Trophoblast cell (in vitro differentiated cells and primary cell): ENCODE results near the gene C2orf15.
A peak's percentile ranks its signal among the peaks of the same experiment; 100 is the strongest.

ENCODE experiments used
- DNase-seq, 2 donors: peaks; one replicate each; pipeline ENCODE4 v3.0.0-alpha.2; 2016
- H2AFZ ChIP-seq: 2 replicates; pipeline ENCODE4 v1.6.1; 2013; ENCODE audit warnings: low read length, moderate library complexity, mild to moderate bottlenecking; ENCODE audit not compliant: insufficient read depth, poor library complexity
- H2AK5ac ChIP-seq: 2 replicates; pipeline ENCODE4 v1.6.1; 2013; ENCODE audit warnings: mild to moderate bottlenecking, low read length
- H2BK120ac ChIP-seq: 2 replicates; pipeline ENCODE4 v1.6.1; 2013; ENCODE audit warnings: low read length, mild to moderate bottlenecking, moderate library complexity; ENCODE audit not compliant: insufficient read depth, poor library complexity
- H2BK12ac ChIP-seq: 2 replicates; pipeline ENCODE4 v1.6.1; 2013; ENCODE audit warnings: mild to moderate bottlenecking, low read length, moderate library complexity
- H2BK5ac ChIP-seq: 2 replicates; pipeline ENCODE4 v1.6.1; 2013; ENCODE audit warnings: low read length, low read depth, moderate library complexity, mild to moderate bottlenecking; ENCODE audit not compliant: poor library complexity
- H3K14ac ChIP-seq: 2 replicates; pipeline ENCODE4 v1.6.1; 2013; ENCODE audit warnings: mild to moderate bottlenecking, low read length
- H3K18ac ChIP-seq: 2 replicates; pipeline ENCODE4 v1.6.1; 2013; ENCODE audit warnings: mild to moderate bottlenecking, low read length
- H3K23ac ChIP-seq: 2 replicates; pipeline ENCODE4 v1.6.1; 2013; ENCODE audit warnings: low read length
- H3K27ac ChIP-seq: 2 replicates; pipeline ENCODE4 v1.5.1; 2013; ENCODE audit warnings: low read depth, mild to moderate bottlenecking, inconsistent platforms, low read length, moderate library complexity
- H3K27me3 ChIP-seq: 2 replicates; pipeline ENCODE4 v1.6.1; 2013; ENCODE audit warnings: inconsistent platforms, mild to moderate bottlenecking, low read length, moderate library complexity; ENCODE audit not compliant: insufficient read depth
- H3K36me3 ChIP-seq, 2 experiments: 1 replicate in 1 of 2; 2 replicates in 1 of 2; pipeline ENCODE4 v1.6.1; 2013; ENCODE audit warnings: low read length in 2 of 2, mild to moderate bottlenecking in 2 of 2, moderate library complexity in 1 of 2; ENCODE audit not compliant: insufficient read depth in 2 of 2, control insufficient read depth in 1 of 2
- H3K4ac ChIP-seq: 2 replicates; pipeline ENCODE4 v1.6.1; 2013; ENCODE audit warnings: low read depth, mild to moderate bottlenecking, low read length, moderate library complexity
- H3K4me1 ChIP-seq, 2 experiments: 1 replicate in 1 of 2; 2 replicates in 1 of 2; pipeline ENCODE4 v1.6.1; 2013; ENCODE audit warnings: low read length in 2 of 2, mild to moderate bottlenecking in 2 of 2, moderate library complexity in 1 of 2; ENCODE audit not compliant: insufficient read depth in 2 of 2, control insufficient read depth in 1 of 2
- H3K4me2 ChIP-seq: 2 replicates; pipeline ENCODE4 v1.6.1; 2013; ENCODE audit warnings: inconsistent platforms, mild to moderate bottlenecking, low read length, moderate library complexity
- H3K4me3 ChIP-seq: 2 replicates; pipeline ENCODE4 v1.5.1; 2013; ENCODE audit warnings: mild to moderate bottlenecking, low read depth, low read length, inconsistent platforms
- H3K79me1 ChIP-seq: one replicate; pipeline ENCODE4 v1.6.1; 2013; ENCODE audit warnings: low read length
- H3K79me2 ChIP-seq: 2 replicates; pipeline ENCODE4 v1.6.1; 2013; ENCODE audit warnings: low read length, mild to moderate bottlenecking; ENCODE audit not compliant: control insufficient read depth, insufficient read depth, poor library complexity
- H3K9ac ChIP-seq: 2 replicates; pipeline ENCODE4 v1.6.1; 2013; ENCODE audit warnings: mild to moderate bottlenecking, low read length
- H3K9me3 ChIP-seq: 2 replicates; pipeline ENCODE4 v1.6.1; 2013; ENCODE audit warnings: low read depth, mild to moderate bottlenecking, control low read depth, inconsistent platforms, low read length; ENCODE audit not compliant: insufficient read depth
- H4K12ac ChIP-seq: 2 replicates; pipeline ENCODE4 v1.6.1; 2013; ENCODE audit warnings: low read depth, mild to moderate bottlenecking, low read length, moderate library complexity
- H4K8ac ChIP-seq: 2 replicates; pipeline ENCODE4 v1.6.1; 2013; ENCODE audit warnings: low read depth, mild to moderate bottlenecking, low read length, moderate library complexity
- H4K91ac ChIP-seq: one replicate; pipeline ENCODE4 v1.6.1; 2013; ENCODE audit warnings: low read depth, mild to moderate bottlenecking, low read length, moderate library complexity
- WGBS: extraction: QIAGEN DNeasy Blood & Tissue Kit; methylation state at CpG from one replicate; pipeline ENCODE4 v1.1.7; 2013; ENCODE audit warnings: missing lambda C conversion rate; ENCODE audit not compliant: insufficient read length, insufficient coverage; ENCODE audit errors: extremely low coverage; 5-methylcytosine and 5-hydroxymethylcytosine counted together

C2orf15 gene

GRCh38 chr2:99140860-99141109, 722 bp upstream of the C2orf15 start:
- H4K91ac ChIP-seq: peak overlapping the region; percentile 32
- H3K79me1 ChIP-seq: peaks cover 7% of the 10 kb centered on the region
- H3K9ac ChIP-seq: peak overlapping the region; percentile 75
- no peaks in the 10 kb centered on the region for H3K9me3 ChIP-seq
- peak overlapping the region; percentile 33 for H3K4ac ChIP-seq
- peak overlapping the region; percentile 95 for H2AFZ ChIP-seq
- peak overlapping the region; percentile 21 for H3K18ac ChIP-seq
- H4K12ac ChIP-seq: no peak overlapping the region
- WGBS: no CpG with 5 or more reads among the region's 21 CpGs
- peak overlapping the region; percentile 82 for H3K4me3 ChIP-seq
- no peaks in the 10 kb centered on the region for H3K36me3 ChIP-seq
- H2AK5ac ChIP-seq: no peak overlapping the region
- H3K27me3 ChIP-seq: no peaks in the 10 kb centered on the region
- H4K8ac ChIP-seq: peak overlapping the region; percentile 70
- no peak overlapping the region for H2BK12ac ChIP-seq
- H3K14ac ChIP-seq: peak overlapping the region; percentile 89
- peak overlapping the region; percentile 4 for H2BK120ac ChIP-seq
- DNase-seq: no peak
- H3K4me1 ChIP-seq: no peaks in the 10 kb centered on the region
- H2BK5ac ChIP-seq: no peak overlapping the region
- H3K27ac ChIP-seq: peak overlapping the region; percentile 50
- H3K4me2 ChIP-seq: peak overlapping the region; percentile 98
- peaks cover 4% of the 10 kb centered on the region for H3K79me2 ChIP-seq
- no peak overlapping the region for H3K23ac ChIP-seq

DNA sequence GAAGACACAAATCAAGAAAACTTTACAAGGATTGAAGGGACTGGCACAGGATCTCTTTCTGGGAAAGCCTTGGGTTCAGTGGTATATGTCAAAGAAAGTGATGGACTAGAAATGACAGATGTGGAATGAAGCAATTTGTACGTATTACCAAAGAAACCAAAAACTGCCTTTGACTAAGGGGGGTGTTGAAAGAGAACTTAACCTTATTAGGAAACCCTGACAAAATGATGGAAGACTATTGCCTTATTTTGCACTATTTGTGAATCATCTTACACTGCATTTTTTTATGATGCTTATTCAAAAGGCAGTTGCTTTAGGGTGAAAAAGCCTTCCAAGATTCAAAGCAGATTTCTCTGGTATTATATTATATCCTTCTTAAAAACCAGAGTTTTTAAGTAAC, 9.2 kb downstream of the C2orf15 start:
- Histone ChIP-seq H2AFZ (no peak overlapping the region), H3K9me3 (no peaks in the 10 kb centered on the region), H2AK5ac (no peak overlapping the region), H3K36me3 (no peaks in the 10 kb centered on the region), H3K4me2 (no peak overlapping the region), H3K4me1 (peaks cover 5 to 7% of the 10 kb centered on the region in 2 experiments), H3K79me2 (peaks cover 4% of the 10 kb centered on the region), H3K18ac (no peak overlapping the region), H2BK5ac (no peak overlapping the region), H4K91ac (no peak overlapping the region), H3K27ac (no peak overlapping the region), H3K4ac (no peak overlapping the region), H3K27me3 (no peaks in the 10 kb centered on the region), H3K79me1 (peaks cover 7% of the 10 kb centered on the region), H2BK120ac (no peak overlapping the region), H3K9ac (no peak overlapping the region), H3K4me3 (no peak overlapping the region), H3K14ac (no peak overlapping the region), H2BK12ac (no peak overlapping the region), H4K8ac (no peak overlapping the region), H4K12ac (no peak overlapping the region), H3K23ac (no peak overlapping the region)
- DNase-seq: no peak
- no CpG with 5 or more reads among the region's 1 CpG for WGBS

DNA sequence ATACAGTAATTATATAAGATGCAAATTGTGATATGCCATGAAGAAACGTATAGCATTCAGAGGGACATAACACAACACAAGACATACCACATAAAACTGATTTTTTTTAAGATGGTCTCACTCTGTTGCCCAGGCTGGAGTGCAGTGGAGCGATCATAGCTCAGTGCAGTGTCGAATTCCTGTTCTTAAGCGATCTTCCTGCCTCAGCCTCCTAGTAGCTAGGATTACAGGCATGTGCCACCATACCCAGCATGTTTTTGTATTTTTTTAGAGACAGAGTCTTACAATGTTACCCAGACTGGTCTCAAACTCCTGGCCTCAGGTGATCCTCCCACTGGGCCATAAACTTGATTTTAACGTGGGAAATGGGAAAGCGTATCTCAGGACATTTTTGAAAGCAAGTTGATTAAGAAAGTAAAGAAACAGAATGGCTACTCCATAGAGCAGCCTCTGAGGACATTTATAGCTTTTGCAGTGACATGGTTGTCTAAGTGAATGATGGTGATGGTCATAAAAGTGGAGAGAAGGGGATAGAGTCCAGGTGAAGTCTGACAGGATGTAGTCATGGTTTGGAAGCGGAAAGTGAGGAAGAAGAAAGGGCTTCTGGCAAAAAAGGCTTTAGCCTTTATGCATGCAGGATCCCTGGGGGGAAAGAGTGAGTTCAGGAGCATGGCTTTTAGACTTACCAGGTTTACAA, 10.8 kb downstream of the C2orf15 start:
- Histone ChIP-seq H3K23ac (no peak overlapping the region), H2AK5ac (no peak overlapping the region), H2AFZ (no peak overlapping the region), H3K79me2 (peaks cover 4% of the 10 kb centered on the region), H3K18ac (no peak overlapping the region), H2BK5ac (no peak overlapping the region), H2BK12ac (no peak overlapping the region), H3K79me1 (peaks cover 7% of the 10 kb centered on the region), H4K91ac (no peak overlapping the region), H3K4me1 (peaks cover 5 to 8% of the 10 kb centered on the region in 2 experiments), H3K9me3 (no peaks in the 10 kb centered on the region), H3K4ac (no peak overlapping the region), H3K9ac (no peak overlapping the region), H3K4me2 (no peak overlapping the region), H4K8ac (no peak overlapping the region), H2BK120ac (no peak overlapping the region), H3K36me3 (no peaks in the 10 kb centered on the region), H3K14ac (no peak overlapping the region), H3K27me3 (no peaks in the 10 kb centered on the region), H4K12ac (no peak overlapping the region), H3K4me3 (no peak overlapping the region), H3K27ac (no peak overlapping the region)
- WGBS: no CpG with 5 or more reads among the region's 7 CpGs
- no peak for DNase-seq

GRCh38 chr2:99153921-99154604, 12.6 kb downstream of the C2orf15 start:
- Histone ChIP-seq H3K4me1 (peaks cover 5 to 8% of the 10 kb centered on the region in 2 experiments), H3K9ac (peak overlapping the region; percentile 63), H3K79me2 (peaks cover 4% of the 10 kb centered on the region), H3K9me3 (no peaks in the 10 kb centered on the region), H2BK5ac (no peak overlapping the region), H2BK12ac (no peak overlapping the region), H4K12ac (peak overlapping the region; percentile 72), H3K79me1 (peaks cover 7% of the 10 kb centered on the region), H4K8ac (peak overlapping the region; percentile 93), H3K4me2 (peak overlapping the region; percentile 82), H3K18ac (no peak overlapping the region), H2AFZ (peak overlapping the region; percentile 88), H2AK5ac (no peak overlapping the region), H3K4me3 (peak overlapping the region; percentile 85), H3K27ac (no peak overlapping the region), H3K14ac (peak overlapping the region; percentile 83), H3K23ac (no peak overlapping the region), H3K27me3 (no peaks in the 10 kb centered on the region), H3K36me3 (no peaks in the 10 kb centered on the region), H2BK120ac (no peak overlapping the region), H3K4ac (no peak overlapping the region), H4K91ac (peak overlapping the region; percentile 70)
- DNase-seq: no peak
- no CpG with 5 or more reads among the region's 12 CpGs for WGBS
